Neural progenitor cell (in vitro differentiated cells): Measurements from ENCODE around the gene SMOC2. TPM values are rescaled to one million over a fixed set of nuclear protein-coding genes. Genes with fewer than 3 reads are reported as not detected.

Experiments used
- DNase-seq: peaks from one replicate; pipeline ENCODE4 v3.0.0-alpha.2; 2016; ENCODE audit warnings: low spot score
- H2AFZ ChIP-seq: fragments of 200-600 bp; sonication (generic); replicated peaks from 2 replicates; pipeline ENCODE4 v1.6.1; 2016; ENCODE audit warnings: antibody characterized with exemption
- H3F3A ChIP-seq: fragments of 200-600 bp; sonication (generic); 2 replicates; pipeline ENCODE4 v1.6.1; 2016; ENCODE audit warnings: antibody characterized with exemption, low read depth
- H3K27ac ChIP-seq: fragments of 200-600 bp; sonication (generic); 2 replicates; pipeline ENCODE4 v1.5.1; 2016; ENCODE audit warnings: mild to moderate bottlenecking
- H3K27me3 ChIP-seq: fragments of 200-600 bp; sonication (generic); 2 replicates; pipeline ENCODE4 v1.6.1; 2016; ENCODE audit warnings: mild to moderate bottlenecking, moderate library complexity
- H3K36me3 ChIP-seq: fragments of 200-600 bp; sonication (generic); 2 replicates; pipeline ENCODE4 v1.5.1; 2016
- H3K4me1 ChIP-seq: fragments of 200-600 bp; sonication (generic); 2 replicates; pipeline ENCODE4 v1.6.1; 2016; ENCODE audit warnings: mixed run types
- H3K4me2 ChIP-seq: fragments of 200-600 bp; sonication (generic); 2 replicates; pipeline ENCODE4 v1.6.1; 2016
- H3K4me3 ChIP-seq: fragments of 200-600 bp; sonication (generic); 2 replicates; pipeline ENCODE4 v1.5.1; 2016
- H3K79me2 ChIP-seq: fragments of 200-600 bp; sonication (generic); 2 replicates; pipeline ENCODE4 v1.6.1; 2016; ENCODE audit warnings: low read depth
- H3K9ac ChIP-seq: fragments of 200-600 bp; sonication (generic); 2 replicates; pipeline ENCODE4 v1.6.1; 2016
- H3K9me3 ChIP-seq: fragments of 200-600 bp; sonication (generic); 2 replicates; pipeline ENCODE4 v1.5.1; 2016; ENCODE audit warnings: low read depth
- H4K20me1 ChIP-seq: fragments of 200-600 bp; sonication (generic); 2 replicates; pipeline ENCODE4 v1.6.1; 2016; ENCODE audit warnings: low read depth
- H3K27ac Mint-ChIP-seq: 3 replicates; pipeline ENCODE4 v1.8.0; 2021; ENCODE audit warnings: mixed read lengths
- H3K27me3 Mint-ChIP-seq: 2 replicates; pipeline ENCODE4 v1.8.0; 2022; ENCODE audit warnings: low read depth, mild to moderate bottlenecking, inconsistent platforms, moderate library complexity, mixed read lengths; ENCODE audit not compliant: insufficient read depth
- H3K36me3 Mint-ChIP-seq: 3 replicates; pipeline ENCODE4 v1.8.0; 2021; ENCODE audit warnings: mixed read lengths
- H3K4me1 Mint-ChIP-seq: 3 replicates; pipeline ENCODE4 v1.8.0; 2021; ENCODE audit warnings: mixed read lengths
- H3K4me3 Mint-ChIP-seq: 3 replicates; pipeline ENCODE4 v1.8.0; 2021; ENCODE audit warnings: mild to moderate bottlenecking, moderate library complexity, mixed read lengths
- H3K9me3 Mint-ChIP-seq: 3 replicates; pipeline ENCODE4 v1.8.0; 2020; ENCODE audit warnings: mixed read lengths
- EZH2 ChIP-seq: fragments of 200-600 bp; sonication (generic); IDR thresholded peaks from 2 replicates; pipeline ENCODE4 v1.6.1; 2017; ENCODE audit warnings: antibody characterized with exemption, mild to moderate bottlenecking, moderate library complexity
- EZH2phosphoT487 ChIP-seq: fragments of 200-600 bp; sonication (generic); IDR thresholded peaks from 2 replicates; pipeline ENCODE4 v1.6.1; 2017; ENCODE audit warnings: antibody characterized with exemption
- total RNA-seq: library from RNA; depleted of rRNA; stranded (reverse); fragments of >200 nt; gene quantifications from 2 replicates; pipeline ENCODE4 v1.2.3, GENCODE V29; 2015; ENCODE audit warnings: low replicate concordance
- TF ChIP-seq, protein P1 (sequence below): fragments of 200-600 bp; sonication (generic); IDR thresholded peaks from 2 replicates; pipeline ENCODE4 v1.5.1; 2017; ENCODE audit warnings: antibody characterized with exemption, mild to moderate bottlenecking

The SMOC2 gene
- total RNA-seq, 1 donor from 2014 or later: 0.75 TPM

DNA sequence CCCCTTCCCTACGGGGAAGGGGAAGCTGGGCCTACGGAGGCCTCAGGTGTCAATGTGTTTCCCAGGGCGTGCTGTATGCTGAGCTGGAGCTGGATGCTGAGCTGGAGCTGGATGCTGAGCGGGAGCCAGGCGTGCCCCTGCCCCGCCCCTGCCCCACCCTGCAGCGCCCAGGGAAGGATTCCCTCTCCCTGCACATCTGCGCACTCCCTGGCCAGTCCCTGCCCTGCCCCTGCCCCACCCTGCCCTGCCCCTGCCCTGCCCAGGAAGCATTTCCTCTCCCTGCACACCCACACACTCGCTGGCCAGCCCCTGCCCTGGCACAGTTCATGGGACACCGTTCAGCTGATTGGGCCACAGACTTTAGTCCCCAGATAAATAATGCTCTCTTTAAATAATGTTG, 196.8 kb downstream of the SMOC2 start:
- H3K36me3 Mint-ChIP-seq: no peaks in the 10 kb centered on the region
- H3K4me1 Mint-ChIP-seq: peaks cover 19% of the 10 kb centered on the region
- H3K36me3 ChIP-seq: no peaks in the 10 kb centered on the region
- no peak overlapping the region for H3K4me2 ChIP-seq
- H3K27ac Mint-ChIP-seq: no peak overlapping the region
- H3K4me3 ChIP-seq: no peak overlapping the region
- H2AFZ ChIP-seq: no peak overlapping the region
- no peaks in the 10 kb centered on the region for H3K9me3 Mint-ChIP-seq
- TF ChIP-seq EZH2phosphoT487 (no peak), EZH2 (no peak)
- TF ChIP-seq, protein P1, sequence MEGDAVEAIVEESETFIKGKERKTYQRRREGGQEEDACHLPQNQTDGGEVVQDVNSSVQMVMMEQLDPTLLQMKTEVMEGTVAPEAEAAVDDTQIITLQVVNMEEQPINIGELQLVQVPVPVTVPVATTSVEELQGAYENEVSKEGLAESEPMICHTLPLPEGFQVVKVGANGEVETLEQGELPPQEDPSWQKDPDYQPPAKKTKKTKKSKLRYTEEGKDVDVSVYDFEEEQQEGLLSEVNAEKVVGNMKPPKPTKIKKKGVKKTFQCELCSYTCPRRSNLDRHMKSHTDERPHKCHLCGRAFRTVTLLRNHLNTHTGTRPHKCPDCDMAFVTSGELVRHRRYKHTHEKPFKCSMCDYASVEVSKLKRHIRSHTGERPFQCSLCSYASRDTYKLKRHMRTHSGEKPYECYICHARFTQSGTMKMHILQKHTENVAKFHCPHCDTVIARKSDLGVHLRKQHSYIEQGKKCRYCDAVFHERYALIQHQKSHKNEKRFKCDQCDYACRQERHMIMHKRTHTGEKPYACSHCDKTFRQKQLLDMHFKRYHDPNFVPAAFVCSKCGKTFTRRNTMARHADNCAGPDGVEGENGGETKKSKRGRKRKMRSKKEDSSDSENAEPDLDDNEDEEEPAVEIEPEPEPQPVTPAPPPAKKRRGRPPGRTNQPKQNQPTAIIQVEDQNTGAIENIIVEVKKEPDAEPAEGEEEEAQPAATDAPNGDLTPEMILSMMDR: no peak
- no peak overlapping the region for H3K4me3 Mint-ChIP-seq
- no peaks in the 10 kb centered on the region for H3K79me2 ChIP-seq
- H4K20me1 ChIP-seq: no peaks in the 10 kb centered on the region
- H3K27me3 Mint-ChIP-seq: peaks cover 2% of the 10 kb centered on the region
- H3F3A ChIP-seq: no peaks in the 10 kb centered on the region
- H3K27me3 ChIP-seq: no peaks in the 10 kb centered on the region
- H3K9me3 ChIP-seq: no peaks in the 10 kb centered on the region
- no peak for DNase-seq
- peaks cover 9% of the 10 kb centered on the region for H3K4me1 ChIP-seq
- H3K9ac ChIP-seq: no peak overlapping the region
- no peak overlapping the region for H3K27ac ChIP-seq

GRCh38 chr6:168638468-168639271, 197.7 kb downstream of the SMOC2 start:
- Mint-ChIP-seq H3K36me3 (no peaks in the 10 kb centered on the region), H3K9me3 (no peaks in the 10 kb centered on the region), H3K4me3 (no peak overlapping the region), H3K4me1 (peaks cover 19% of the 10 kb centered on the region), H3K27me3 (peaks cover 2% of the 10 kb centered on the region), H3K27ac (peak overlapping the region; percentile 71)
- Histone ChIP-seq H3K27me3 (no peaks in the 10 kb centered on the region), H3K27ac (no peak overlapping the region), H3K4me1 (peaks cover 9% of the 10 kb centered on the region), H3K4me3 (no peak overlapping the region), H3F3A (no peaks in the 10 kb centered on the region), H3K9ac (no peak overlapping the region), H3K4me2 (peak overlapping the region; percentile 35), H2AFZ (peak overlapping the region; percentile 83), H3K79me2 (no peaks in the 10 kb centered on the region), H3K36me3 (no peaks in the 10 kb centered on the region), H3K9me3 (no peaks in the 10 kb centered on the region), H4K20me1 (no peaks in the 10 kb centered on the region)
- TF ChIP-seq EZH2phosphoT487 (no peak), EZH2 (no peak)
- TF ChIP-seq, protein P1: no peak
- no peak for DNase-seq

- no peak overlapping the region for H3K4me2 ChIP-seq
- no peak overlapping the region for H2AFZ ChIP-seq
- H3K9me3 ChIP-seq: no peaks in the 10 kb centered on the region
- Mint-ChIP-seq H3K27ac (peak overlapping the region; percentile 62), H3K36me3 (no peaks in the 10 kb centered on the region), H3K27me3 (peaks cover 2% of the 10 kb centered on the region), H3K4me3 (no peak overlapping the region), H3K4me1 (peaks cover 19% of the 10 kb centered on the region), H3K9me3 (no peaks in the 10 kb centered on the region)
- H3K79me2 ChIP-seq: no peaks in the 10 kb centered on the region
- H3K27me3 ChIP-seq: no peaks in the 10 kb centered on the region
- no peaks in the 10 kb centered on the region for H4K20me1 ChIP-seq
- H3K4me1 ChIP-seq: peaks cover 9% of the 10 kb centered on the region
- no peak overlapping the region for H3K9ac ChIP-seq
- TF ChIP-seq, protein P1: no peak
- no peak for TF ChIP-seq EZH2phosphoT487
- TF ChIP-seq EZH2: no peak
- no peaks in the 10 kb centered on the region for H3F3A ChIP-seq
- no peak overlapping the region for H3K27ac ChIP-seq
- no peak for DNase-seq
- H3K4me3 ChIP-seq: no peak overlapping the region
- H3K36me3 ChIP-seq: no peaks in the 10 kb centered on the region
Observed at GRCh38 chr6:168640181-168640580, 199.2 kb downstream of the SMOC2 start.
